Measurements from ENCODE around the gene GP5.

DNA sequence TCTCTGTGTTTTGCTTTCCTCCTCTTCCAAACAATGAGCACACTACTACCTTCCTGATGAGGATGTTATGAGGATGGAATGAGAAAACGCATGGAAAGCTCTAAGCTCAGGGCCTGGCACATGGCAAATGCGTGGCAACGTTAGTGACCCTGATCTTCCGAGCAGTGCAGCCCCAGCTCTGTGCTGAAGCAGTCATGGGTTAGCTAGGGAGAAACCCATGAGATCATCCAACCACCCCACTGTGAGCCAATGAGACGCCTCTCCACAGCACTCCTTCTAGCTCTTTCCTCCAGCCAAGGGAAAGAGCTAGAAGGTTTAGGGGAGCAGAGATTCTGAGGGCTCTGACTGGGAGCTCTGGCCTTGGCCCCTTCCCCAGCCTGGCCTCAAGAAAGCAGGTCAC, 52.4 kb downstream of the GP5 start:
- TF ChIP-seq, protein P1, sequence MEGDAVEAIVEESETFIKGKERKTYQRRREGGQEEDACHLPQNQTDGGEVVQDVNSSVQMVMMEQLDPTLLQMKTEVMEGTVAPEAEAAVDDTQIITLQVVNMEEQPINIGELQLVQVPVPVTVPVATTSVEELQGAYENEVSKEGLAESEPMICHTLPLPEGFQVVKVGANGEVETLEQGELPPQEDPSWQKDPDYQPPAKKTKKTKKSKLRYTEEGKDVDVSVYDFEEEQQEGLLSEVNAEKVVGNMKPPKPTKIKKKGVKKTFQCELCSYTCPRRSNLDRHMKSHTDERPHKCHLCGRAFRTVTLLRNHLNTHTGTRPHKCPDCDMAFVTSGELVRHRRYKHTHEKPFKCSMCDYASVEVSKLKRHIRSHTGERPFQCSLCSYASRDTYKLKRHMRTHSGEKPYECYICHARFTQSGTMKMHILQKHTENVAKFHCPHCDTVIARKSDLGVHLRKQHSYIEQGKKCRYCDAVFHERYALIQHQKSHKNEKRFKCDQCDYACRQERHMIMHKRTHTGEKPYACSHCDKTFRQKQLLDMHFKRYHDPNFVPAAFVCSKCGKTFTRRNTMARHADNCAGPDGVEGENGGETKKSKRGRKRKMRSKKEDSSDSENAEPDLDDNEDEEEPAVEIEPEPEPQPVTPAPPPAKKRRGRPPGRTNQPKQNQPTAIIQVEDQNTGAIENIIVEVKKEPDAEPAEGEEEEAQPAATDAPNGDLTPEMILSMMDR (IDR thresholded peaks at IDR 0.05): no peak
- TF ChIP-seq NR2C2 (CRISPR knock-in tag; IDR thresholded peaks at IDR 0.05) (no peak), AFF4 (CRISPR knock-in tag; IDR thresholded peaks at IDR 0.05; ENCODE audit: borderline replicate concordance) (no peak), KAT7 (CRISPR knock-in tag; IDR thresholded peaks at IDR 0.05; ENCODE audit: borderline replicate concordance) (no peak), PRDM15 (CRISPR knock-in tag; IDR thresholded peaks at IDR 0.05) (no peak), GABPB1 (CRISPR knock-in tag; IDR thresholded peaks at IDR 0.05) (no peak), CREB1 (CRISPR knock-in tag; IDR thresholded peaks at IDR 0.05) (no peak), ATF3 (CRISPR knock-in tag; conservative IDR thresholded peaks at IDR 0.05) (no peak), IRF2 (CRISPR knock-in tag; IDR thresholded peaks at IDR 0.05; ENCODE audit: borderline replicate concordance, low read depth) (no peak), MXD4 (CRISPR knock-in tag; IDR thresholded peaks at IDR 0.05; ENCODE audit: borderline replicate concordance) (no peak)
- TF ChIP-seq, protein P2, sequence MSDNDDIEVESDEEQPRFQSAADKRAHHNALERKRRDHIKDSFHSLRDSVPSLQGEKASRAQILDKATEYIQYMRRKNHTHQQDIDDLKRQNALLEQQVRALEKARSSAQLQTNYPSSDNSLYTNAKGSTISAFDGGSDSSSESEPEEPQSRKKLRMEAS (CRISPR knock-in tag; IDR thresholded peaks at IDR 0.05): no peak
- TF ChIP-seq, protein P3, sequence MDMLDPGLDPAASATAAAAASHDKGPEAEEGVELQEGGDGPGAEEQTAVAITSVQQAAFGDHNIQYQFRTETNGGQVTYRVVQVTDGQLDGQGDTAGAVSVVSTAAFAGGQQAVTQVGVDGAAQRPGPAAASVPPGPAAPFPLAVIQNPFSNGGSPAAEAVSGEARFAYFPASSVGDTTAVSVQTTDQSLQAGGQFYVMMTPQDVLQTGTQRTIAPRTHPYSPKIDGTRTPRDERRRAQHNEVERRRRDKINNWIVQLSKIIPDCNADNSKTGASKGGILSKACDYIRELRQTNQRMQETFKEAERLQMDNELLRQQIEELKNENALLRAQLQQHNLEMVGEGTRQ (CRISPR knock-in tag; IDR thresholded peaks at IDR 0.05): no peak

Measured in WTC11 (cell line).